Inferior parietal cortex (tissue), 1 donor: ENCODE measurements around the gene CDH4.

Experiments used
- DNase-seq: peaks from one replicate; pipeline ENCODE4 v3.0.0-alpha.2; 2016; ENCODE audit errors: extremely low spot score

CDH4 gene

GRCh38 chr20:61301711-61302525 is 49.9 kb downstream of the CDH4 start:
- DNase-seq = no peak

- DNase-seq = no peak
Measured at GRCh38 chr20:61303217-61303616, 51.2 kb downstream of the CDH4 start.

GRCh38 chr20:61303675-61304074 is 51.6 kb downstream of the CDH4 start:
- DNase-seq = no peak

- no peak for DNase-seq
Measured at GRCh38 chr20:61304750-61305149, 52.7 kb downstream of the CDH4 start.

- DNase-seq = no peak
Measured at GRCh38 chr20:61306937-61307475, 54.9 kb downstream of the CDH4 start.

GRCh38 chr20:61307686-61308476 is 55.8 kb downstream of the CDH4 start:
- no peak for DNase-seq

GRCh38 chr20:61308477-61308774 is 56.4 kb downstream of the CDH4 start:
- DNase-seq = no peak

GRCh38 chr20:61310954-61311353 is 58.9 kb downstream of the CDH4 start:
- DNase-seq = no peak

- no peak for DNase-seq
Measured at GRCh38 chr20:61311656-61312387, 59.8 kb downstream of the CDH4 start.

GRCh38 chr20:61312925-61313324 is 60.9 kb downstream of the CDH4 start:
- DNase-seq = no peak

GRCh38 chr20:61313396-61313795 is 61.3 kb downstream of the CDH4 start:
- no peak for DNase-seq

- no peak for DNase-seq
Measured at GRCh38 chr20:61314326-61315010, 62.4 kb downstream of the CDH4 start.

GRCh38 chr20:61315319-61315718 is 63.3 kb downstream of the CDH4 start:
- DNase-seq = no peak

GRCh38 chr20:61316346-61316745 is 64.3 kb downstream of the CDH4 start:
- DNase-seq = no peak

- DNase-seq = no peak
Measured at GRCh38 chr20:61317966-61318530, 66.0 kb downstream of the CDH4 start.

GRCh38 chr20:61320691-61321425 is 68.8 kb downstream of the CDH4 start:
- no peak for DNase-seq

GRCh38 chr20:61321481-61321880 is 69.4 kb downstream of the CDH4 start:
- no peak for DNase-seq

- no peak for DNase-seq
Measured at GRCh38 chr20:61322151-61322865, 70.2 kb downstream of the CDH4 start.

- DNase-seq = no peak
Measured at GRCh38 chr20:61324906-61325305, 72.8 kb downstream of the CDH4 start.

GRCh38 chr20:61325718-61326117 is 73.7 kb downstream of the CDH4 start:
- no peak for DNase-seq
